WI38 (cell line): ENCODE results near the gene PAX3.
A peak's percentile ranks its signal among the peaks of the same experiment; 100 is the strongest.

ENCODE experiments used
- H3K4me3 ChIP-seq: 2 replicates; pipeline ENCODE4 v1.5.1; 2011; ENCODE audit warnings: low read depth, mild to moderate bottlenecking, control low read depth, low read length
- CTCF ChIP-seq: IDR thresholded peaks from 2 replicates; pipeline ENCODE4 v1.5.1; 2012; ENCODE audit warnings: low read depth, mild to moderate bottlenecking, control low read depth, low read length

Gene PAX3

DNA sequence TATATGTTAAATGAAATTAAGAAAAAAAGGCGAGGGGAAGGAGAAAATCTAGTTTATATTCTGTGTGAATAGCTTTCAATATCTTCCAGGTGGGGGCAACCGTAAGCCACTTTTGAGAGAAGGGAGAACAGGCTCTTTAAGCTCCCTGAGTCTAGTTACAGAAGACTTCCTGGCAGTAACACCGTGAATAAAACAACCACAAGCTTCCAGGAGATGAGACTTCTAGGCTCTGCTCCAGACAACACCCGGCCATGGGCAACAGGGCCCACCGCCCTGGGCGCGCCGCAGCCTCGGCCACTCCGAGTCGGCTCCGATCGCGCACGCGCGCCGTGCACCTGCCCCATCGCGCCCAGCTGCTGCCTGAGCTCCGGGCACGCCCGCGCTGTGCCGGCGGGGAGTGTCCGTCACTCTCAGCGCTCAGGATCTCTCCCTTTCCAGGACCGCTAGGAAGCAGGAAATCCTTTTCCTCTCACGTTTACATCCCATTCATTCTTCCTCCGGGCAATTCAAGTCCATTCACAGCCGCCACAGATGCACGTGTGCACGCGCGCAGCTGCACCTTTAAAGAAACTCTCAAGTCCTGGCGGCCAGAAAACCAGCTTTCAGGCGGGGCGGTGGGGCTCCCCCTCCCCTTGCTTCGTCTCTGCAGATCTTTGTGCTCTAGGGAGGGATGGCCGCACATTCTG lies 19.4 kb upstream of the PAX3 start:
- peak overlapping the region; percentile 43 for H3K4me3 ChIP-seq
- no peak for TF ChIP-seq CTCF

GRCh38 chr2:222315443-222316121 lies 16.8 kb upstream of the PAX3 start:
- no peak for TF ChIP-seq CTCF
- no peak overlapping the region for H3K4me3 ChIP-seq

DNA sequence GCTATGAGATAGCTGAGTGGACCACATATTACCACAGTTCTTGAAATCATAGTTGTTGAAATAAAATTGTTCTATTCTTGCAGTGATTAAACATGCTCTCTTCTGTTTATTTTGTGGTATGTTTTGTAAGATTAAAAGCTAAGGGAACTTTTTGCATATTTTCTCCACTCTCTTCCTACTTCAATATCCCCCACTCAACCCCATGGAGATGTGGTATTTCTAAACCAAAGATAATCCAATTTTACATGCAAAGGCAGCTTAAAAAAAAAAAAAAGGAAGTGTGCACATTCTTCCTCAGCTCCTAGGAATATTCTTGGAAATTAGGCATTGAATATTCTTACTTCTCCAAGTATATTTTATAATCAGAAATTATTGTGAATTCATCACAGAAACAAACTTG lies 15.0 kb upstream of the PAX3 start:
- no peak for TF ChIP-seq CTCF
- no peak overlapping the region for H3K4me3 ChIP-seq

DNA sequence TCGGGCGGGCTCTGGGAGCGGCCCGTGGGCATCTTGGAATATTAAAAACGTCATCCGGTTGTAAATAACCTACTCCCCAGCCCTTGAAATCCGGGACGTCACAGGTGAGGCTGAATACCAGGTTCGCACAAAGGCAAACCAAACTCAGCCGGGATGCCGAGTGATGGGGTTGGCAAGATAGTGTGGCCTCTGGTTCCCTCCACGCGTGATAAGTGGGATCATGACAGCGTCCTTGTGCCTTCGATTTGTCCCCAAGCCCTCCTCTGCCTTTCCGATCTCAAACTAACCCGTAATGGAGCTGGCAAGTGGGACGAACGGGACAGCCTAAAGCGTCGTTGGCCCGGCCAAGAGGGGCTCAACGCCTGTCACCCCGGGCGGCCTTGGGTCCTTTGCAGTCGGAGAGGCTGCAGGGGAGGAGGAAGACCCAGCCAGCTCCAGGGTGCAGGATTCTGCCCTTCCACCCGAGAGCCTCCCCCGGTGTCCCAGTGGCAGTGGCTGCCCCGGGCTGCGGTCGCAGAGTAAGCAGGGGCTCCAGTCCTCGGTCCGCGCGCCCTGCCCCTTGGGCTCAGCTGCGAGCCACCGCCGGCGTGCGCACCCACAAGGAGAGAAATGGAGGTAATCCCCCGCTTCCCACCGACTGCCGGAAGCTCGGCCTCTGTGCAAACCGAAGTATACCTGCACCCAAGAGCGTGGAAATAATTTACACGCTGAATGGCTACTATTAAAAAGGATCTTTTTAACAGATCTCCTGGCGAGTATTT lies 13.4 kb upstream of the PAX3 start:
- no peak for TF ChIP-seq CTCF
- no peak overlapping the region for H3K4me3 ChIP-seq

GRCh38 chr2:222311319-222311977 lies 12.7 kb upstream of the PAX3 start:
- H3K4me3 ChIP-seq, result no peak overlapping the region
- no peak for TF ChIP-seq CTCF

DNA sequence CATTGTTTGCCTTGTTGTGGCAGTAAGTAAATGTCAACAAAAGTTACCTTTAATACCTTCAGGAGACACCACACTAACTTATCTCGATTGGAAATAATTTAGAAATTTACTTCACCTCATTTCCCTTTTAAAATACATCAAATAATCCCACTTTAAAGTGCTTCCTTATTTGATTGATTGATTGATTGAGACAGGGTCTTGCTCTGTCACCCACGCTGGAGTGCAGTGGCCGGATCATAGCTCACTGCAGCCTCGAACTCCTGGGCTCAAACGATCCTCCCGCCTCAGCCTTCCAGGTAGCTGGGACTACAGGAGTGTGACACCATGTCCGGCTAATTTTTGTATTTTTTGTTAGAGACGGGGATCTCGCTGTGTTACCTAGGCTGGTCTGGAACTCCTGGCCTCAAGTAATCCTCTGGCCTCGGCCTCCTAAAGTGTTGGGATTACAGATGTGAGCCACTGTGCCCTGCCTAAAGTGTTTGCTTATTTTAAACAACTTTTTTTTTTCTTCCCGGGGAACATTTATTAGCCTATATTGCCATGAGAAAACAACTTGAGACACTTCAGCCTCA lies 12.0 kb upstream of the PAX3 start:
- no peak for TF ChIP-seq CTCF
- H3K4me3 ChIP-seq, result no peak overlapping the region
